HL-60 (cell line): ENCODE data around the gene XRCC5.
"Not testable (repeated sequence)": the region's sequence is repeated elsewhere in the genome, so short reads cannot be mapped to it uniquely, and the experiment has no call there.

Experiments
- DNase-seq, 2 experiments: peaks; one replicate each; pipeline ENCODE4 v3.0.0-alpha.2; 2010 to 2020; ENCODE audit warnings: low read depth in 1 of 2, low spot score in 1 of 2
- H3K27ac ChIP-seq: fragments of 250-450 bp; sonication (Bioruptor Pico); replicated peaks from 2 replicates; pipeline ENCODE4 v1.5.1; 2020; ENCODE audit warnings: mild to moderate bottlenecking, moderate library complexity
- H3K27me3 ChIP-seq: fragments of 250-450 bp; sonication (Bioruptor Pico); 2 replicates; pipeline ENCODE4 v1.5.1; 2021; ENCODE audit warnings: mild to moderate bottlenecking, moderate library complexity; ENCODE audit not compliant: insufficient read depth, poor library complexity, severe bottlenecking
- H3K4me3 ChIP-seq: replicated peaks from 2 replicates; pipeline ENCODE4 v1.5.1; 2011; ENCODE audit warnings: mild to moderate bottlenecking, control low read depth, low read length; ENCODE audit not compliant: insufficient read depth
- GABPA ChIP-seq: IDR thresholded peaks from 2 replicates; pipeline ENCODE4 v1.6.1; 2012; ENCODE audit warnings: low read depth
- POLR2AphosphoS5 ChIP-seq: IDR thresholded peaks from 2 replicates; pipeline ENCODE4 v1.6.1; 2012; ENCODE audit warnings: low read depth
- REST ChIP-seq: IDR thresholded peaks from 2 replicates; pipeline ENCODE4 v1.6.1; 2012; ENCODE audit warnings: low read depth; ENCODE audit not compliant: insufficient replicate concordance
- SPI1 ChIP-seq: IDR thresholded peaks from 2 replicates; pipeline ENCODE4 v1.6.1; 2012; ENCODE audit warnings: low read depth, mild to moderate bottlenecking, borderline replicate concordance
- TF ChIP-seq, protein P1 (sequence below): IDR thresholded peaks from one replicate; pipeline ENCODE4 v1.5.1; 2011; ENCODE audit warnings: low read length, control low read depth, inconsistent platforms; ENCODE audit not compliant: insufficient read depth

The XRCC5 gene

GRCh38 chr2:216134958-216135541 is 25.9 kb downstream of the XRCC5 start:
- Histone ChIP-seq H3K4me3 (no peak overlapping the region), H3K27ac (no peak overlapping the region), H3K27me3 (no peaks in the 10 kb centered on the region)
- no peak for DNase-seq
- TF ChIP-seq REST (no peak), GABPA (no peak), POLR2AphosphoS5 (no peak), SPI1 (no peak)

GRCh38 chr2:216139884-216140283 is 30.7 kb downstream of the XRCC5 start:
- Histone ChIP-seq H3K27ac (no peak overlapping the region), H3K27me3 (no peaks in the 10 kb centered on the region), H3K4me3 (no peak overlapping the region)
- TF ChIP-seq POLR2AphosphoS5 = no peak
- TF ChIP-seq, protein P1, sequence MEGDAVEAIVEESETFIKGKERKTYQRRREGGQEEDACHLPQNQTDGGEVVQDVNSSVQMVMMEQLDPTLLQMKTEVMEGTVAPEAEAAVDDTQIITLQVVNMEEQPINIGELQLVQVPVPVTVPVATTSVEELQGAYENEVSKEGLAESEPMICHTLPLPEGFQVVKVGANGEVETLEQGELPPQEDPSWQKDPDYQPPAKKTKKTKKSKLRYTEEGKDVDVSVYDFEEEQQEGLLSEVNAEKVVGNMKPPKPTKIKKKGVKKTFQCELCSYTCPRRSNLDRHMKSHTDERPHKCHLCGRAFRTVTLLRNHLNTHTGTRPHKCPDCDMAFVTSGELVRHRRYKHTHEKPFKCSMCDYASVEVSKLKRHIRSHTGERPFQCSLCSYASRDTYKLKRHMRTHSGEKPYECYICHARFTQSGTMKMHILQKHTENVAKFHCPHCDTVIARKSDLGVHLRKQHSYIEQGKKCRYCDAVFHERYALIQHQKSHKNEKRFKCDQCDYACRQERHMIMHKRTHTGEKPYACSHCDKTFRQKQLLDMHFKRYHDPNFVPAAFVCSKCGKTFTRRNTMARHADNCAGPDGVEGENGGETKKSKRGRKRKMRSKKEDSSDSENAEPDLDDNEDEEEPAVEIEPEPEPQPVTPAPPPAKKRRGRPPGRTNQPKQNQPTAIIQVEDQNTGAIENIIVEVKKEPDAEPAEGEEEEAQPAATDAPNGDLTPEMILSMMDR = no peak
- TF ChIP-seq GABPA = no peak
- TF ChIP-seq SPI1 = no peak
- TF ChIP-seq REST = no peak
- DNase-seq = peak in 1 of 2 experiments; percentile 28

DNA sequence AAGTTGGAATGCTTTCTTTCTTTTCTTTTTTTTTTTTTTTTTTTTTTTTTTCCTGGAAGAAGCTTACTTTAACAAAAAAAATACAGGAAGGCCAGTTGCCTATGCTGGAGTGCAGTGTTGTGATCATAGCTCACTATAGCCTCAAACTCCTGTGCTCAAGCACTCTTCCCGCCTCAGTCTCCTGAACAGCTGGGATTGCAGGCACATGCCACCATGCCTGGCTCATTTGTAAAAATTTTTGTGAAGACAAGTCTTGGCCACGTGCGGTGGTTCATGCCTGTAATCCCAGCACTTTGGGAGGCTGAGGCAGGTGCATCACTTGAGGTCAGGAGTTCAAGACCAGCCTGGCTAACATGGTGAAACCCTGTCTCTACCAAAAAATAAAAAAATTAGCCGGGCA is 32.4 kb downstream of the XRCC5 start:
- not testable (repeated sequence) for DNase-seq, H3K4me3 ChIP-seq, H3K27me3 ChIP-seq, H3K27ac ChIP-seq

- no peak for TF ChIP-seq REST
- Histone ChIP-seq H3K27me3 (no peaks in the 10 kb centered on the region), H3K27ac (no peak overlapping the region), H3K4me3 (no peak overlapping the region)
- no peak for DNase-seq
These were observed 33.4 kb downstream of the XRCC5 start for GRCh38 chr2:216142540-216142939.

DNA sequence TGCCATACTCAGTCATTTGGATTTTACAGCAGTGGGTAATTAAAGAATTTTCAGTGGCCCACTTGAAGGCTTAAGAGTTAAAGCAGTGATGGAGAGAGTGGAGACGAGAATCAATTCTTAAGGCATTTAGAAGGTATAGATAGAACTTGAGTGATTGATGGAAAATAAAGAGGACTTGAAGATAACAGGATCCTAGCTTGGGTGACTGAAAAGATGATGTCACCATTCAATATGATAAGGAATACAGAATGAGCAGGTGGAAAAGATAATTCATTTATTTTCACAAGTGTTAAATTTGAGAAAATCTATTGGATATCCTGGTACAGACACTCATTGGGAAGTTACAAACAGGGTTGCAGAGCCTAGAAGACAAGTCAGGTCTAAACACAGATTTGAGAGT is 35.2 kb downstream of the XRCC5 start:
- Histone ChIP-seq H3K27me3 (no peaks in the 10 kb centered on the region), H3K27ac (no peak overlapping the region), H3K4me3 (no peak overlapping the region)
- TF ChIP-seq POLR2AphosphoS5 (no peak), SPI1 (no peak), REST (no peak), GABPA (no peak)
- TF ChIP-seq, protein P1 = no peak
- no peak for DNase-seq
